Jurkat, Clone E6-1 (cell line): Measurements from ENCODE around the gene PAPPA2.

Experiments used
- DNase-seq: peaks from one replicate; pipeline ENCODE4 v3.0.0-alpha.2; 2011; ENCODE audit warnings: low read depth, low spot score
- H3K4me3 ChIP-seq: 2 replicates; pipeline ENCODE4 v1.5.1; 2011; ENCODE audit warnings: mild to moderate bottlenecking, low read length, control low read depth, moderate library complexity

Gene PAPPA2

DNA sequence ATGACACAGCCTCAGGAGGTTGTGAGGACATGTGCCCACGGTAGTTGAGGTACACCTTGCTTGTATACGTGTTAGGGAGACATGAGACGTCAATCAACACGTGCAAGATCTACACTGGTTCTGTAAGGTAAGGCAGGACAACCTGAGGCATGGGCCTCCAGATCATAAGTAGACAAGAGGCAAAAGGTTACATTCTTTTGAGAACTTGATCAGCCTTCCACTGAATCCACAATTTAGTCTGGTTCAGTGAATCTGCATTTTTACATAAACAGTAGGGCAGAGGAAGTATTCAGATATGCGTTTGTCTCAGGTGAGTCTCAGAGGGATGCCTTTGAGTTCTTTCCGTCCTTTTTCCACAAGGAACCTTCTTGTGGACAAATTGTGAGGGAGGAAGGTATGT, 352.6 kb downstream of the PAPPA2 start:
- H3K4me3 ChIP-seq = no peak overlapping the region
- no peak for DNase-seq

DNA sequence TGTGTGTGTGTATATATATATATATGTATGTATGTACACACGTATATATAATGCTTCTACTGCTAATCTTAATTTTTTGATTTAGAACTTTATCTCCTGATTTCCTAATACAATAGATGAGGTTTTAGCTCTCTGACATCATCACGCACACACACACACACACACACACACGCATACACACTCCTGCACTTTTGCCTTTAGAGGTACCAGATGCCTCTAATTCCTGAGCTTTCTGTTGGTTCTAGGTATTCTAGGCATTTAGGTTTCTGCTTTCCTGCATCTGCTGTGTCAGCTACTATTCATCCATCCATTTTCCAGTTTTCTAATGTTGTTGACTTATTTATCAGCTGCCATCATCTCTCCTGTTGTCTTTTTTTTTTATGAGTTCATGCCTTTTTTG, 353.3 kb downstream of the PAPPA2 start:
- DNase-seq = no peak

DNA sequence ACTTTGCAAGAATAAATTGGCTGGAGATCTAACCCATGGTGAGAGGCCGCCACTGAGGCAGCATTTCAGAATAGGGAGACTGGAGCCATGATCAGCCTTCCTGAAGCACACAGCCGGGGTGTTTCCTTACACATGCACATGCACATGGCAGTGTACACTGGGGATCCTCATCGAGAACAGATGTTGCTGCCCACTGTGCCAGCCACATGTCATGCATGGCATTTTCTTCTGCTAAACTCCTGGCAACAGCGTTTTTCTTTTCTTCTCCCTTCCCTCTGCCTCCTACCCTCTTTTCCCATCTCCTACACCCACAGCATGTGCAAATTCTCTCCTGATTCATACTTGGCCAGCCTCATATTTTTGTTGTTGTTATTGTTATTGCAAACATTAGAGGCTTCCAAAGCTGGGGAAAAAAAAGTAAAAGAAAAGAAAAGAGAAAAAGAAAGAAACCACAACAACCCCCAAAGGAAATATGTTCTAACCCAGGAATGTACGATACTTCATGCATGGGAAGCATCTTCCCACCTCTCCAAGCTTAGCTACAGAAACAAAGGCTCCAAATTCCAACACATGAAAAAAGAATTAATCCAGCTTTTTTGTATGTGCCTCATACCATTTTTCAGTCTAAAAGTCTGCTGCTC, 357.5 kb downstream of the PAPPA2 start:
- no peak overlapping the region for H3K4me3 ChIP-seq
- no peak for DNase-seq

More for the DNA sequence above, 353.3 kb downstream of the PAPPA2 start:
- no peak overlapping the region for H3K4me3 ChIP-seq

- H3K4me3 ChIP-seq = no peak overlapping the region
- no peak for DNase-seq
Measured at GRCh38 chr1:176826265-176826664, 363.3 kb downstream of the PAPPA2 start.

GRCh38 chr1:176829261-176829660, 366.3 kb downstream of the PAPPA2 start:
- no peak overlapping the region for H3K4me3 ChIP-seq
- DNase-seq = no peak

GRCh38 chr1:176831150-176831549, 368.2 kb downstream of the PAPPA2 start:
- H3K4me3 ChIP-seq = no peak overlapping the region
- no peak for DNase-seq

DNA sequence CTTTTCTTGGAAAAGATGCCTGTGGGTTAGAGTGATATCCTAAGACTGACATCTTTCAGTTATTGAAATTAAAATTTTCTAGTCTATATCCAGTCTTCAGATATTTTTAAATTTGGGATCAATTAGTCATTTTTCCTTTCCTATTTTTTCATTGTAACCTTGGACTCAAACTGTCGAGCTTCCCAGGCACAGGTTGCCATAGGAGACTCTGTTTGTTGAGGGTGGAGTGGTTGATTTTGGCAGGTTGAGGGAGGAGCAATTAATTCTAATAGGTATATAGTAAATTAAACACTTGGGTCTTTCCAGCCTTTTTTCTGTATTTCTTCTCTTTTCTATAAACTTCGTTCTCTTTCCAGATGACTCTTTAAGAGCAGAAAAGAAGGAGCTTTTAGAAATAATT, 374.7 kb downstream of the PAPPA2 start:
- H3K4me3 ChIP-seq = no peak overlapping the region
- no peak for DNase-seq

DNA sequence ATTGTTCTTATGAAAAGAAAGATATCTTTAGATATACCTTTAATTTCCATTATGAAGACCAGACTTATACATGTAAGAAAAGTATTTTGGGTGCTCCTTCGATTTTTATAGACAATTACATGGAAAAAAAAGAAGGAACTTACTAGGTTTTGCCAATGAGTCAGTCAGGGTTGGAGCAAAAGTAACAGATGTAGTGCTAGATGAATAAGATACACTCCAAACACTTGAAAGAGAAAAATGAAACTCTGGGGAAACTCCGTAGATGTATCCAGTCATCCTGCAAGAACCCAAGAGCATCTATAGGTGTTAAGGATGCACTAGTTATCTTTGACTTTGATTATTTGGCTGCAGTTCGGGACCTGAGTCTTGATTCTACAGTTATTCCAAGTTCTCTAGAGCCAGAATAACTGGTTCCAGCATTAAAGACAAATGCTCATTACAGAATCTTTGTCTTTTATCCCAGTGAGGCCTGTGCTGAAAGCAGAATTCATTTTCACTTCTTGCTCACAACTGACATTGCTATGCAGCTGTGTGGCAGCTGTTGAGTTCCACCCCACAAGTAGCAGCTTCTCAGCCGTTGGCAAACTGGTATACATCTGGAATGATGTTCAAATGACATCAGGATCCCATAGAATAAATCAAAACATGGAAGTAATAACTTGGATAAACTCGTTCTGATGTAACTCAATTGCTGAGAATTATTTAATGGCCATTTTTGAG, 375.5 kb downstream of the PAPPA2 start:
- DNase-seq = no peak
- no peak overlapping the region for H3K4me3 ChIP-seq

- H3K4me3 ChIP-seq = no peak overlapping the region
- no peak for DNase-seq
Measured at GRCh38 chr1:176839216-176839615, 376.2 kb downstream of the PAPPA2 start.

DNA sequence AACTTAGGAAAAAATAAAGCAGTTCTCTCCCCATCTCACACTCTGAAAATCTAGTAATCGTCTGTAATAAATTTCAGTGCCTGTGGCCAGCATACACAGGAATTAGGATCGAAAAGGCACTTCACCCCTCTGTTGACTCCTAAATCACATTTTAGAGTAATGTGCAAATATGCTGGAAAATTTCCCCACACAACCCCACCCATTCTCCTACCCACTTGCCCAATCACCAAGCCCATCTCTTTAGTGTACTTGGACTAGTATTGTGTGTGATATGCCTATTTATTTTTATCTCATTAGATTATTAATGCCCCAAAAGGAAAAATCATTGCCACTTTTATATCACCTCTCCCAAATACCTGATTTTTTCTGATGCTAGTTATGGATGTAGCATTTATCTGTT, 378.3 kb downstream of the PAPPA2 start:
- no peak for DNase-seq
- H3K4me3 ChIP-seq = no peak overlapping the region

- DNase-seq = peak; percentile 18
Measured at GRCh38 chr1:176843352-176844297, 380.6 kb downstream of the PAPPA2 start.

DNA sequence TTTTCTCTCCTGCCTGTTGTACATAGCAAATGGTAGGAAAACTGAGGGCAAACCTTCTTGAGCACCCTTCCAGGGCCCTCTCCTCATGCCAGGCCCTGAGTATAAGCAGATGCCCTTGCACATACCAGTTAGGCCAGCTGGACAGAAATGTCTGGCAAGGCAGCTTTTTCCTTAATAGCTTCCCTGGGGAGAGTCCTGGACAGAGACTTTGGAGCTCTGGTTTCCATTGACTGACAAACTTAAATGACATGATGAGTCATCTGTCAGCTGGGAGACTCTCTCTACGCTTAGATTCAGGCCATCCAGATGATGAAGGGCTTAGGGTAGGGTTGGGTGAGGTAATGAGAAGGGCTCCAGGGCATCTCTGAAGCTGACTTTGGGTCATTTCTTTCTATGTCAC, 384.1 kb downstream of the PAPPA2 start:
- DNase-seq = no peak
- no peak overlapping the region for H3K4me3 ChIP-seq

More at GRCh38 chr1:176843352-176844297, 380.6 kb downstream of the PAPPA2 start:
- no peak overlapping the region for H3K4me3 ChIP-seq

GRCh38 chr1:176849281-176849680, 386.3 kb downstream of the PAPPA2 start:
- no peak for DNase-seq
- H3K4me3 ChIP-seq = no peak overlapping the region

DNA sequence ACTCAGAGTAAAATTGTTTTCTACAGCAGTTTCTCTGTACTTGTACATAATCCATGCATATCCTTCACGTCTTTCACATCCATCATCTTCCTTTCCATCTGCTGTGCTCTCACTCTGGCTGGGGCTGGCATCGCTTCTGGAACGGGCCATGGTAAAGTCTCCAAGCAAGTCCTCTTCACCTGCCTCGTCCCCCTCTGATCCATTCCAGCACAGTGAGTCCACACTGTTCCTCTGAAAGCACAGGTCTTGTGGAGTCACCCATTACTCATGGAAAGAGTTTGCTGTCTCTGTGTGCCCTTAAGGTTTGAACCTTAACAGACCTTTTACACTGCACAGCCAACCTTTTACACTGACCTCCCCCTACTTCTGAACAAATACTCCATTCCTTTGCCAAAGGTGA, 387.9 kb downstream of the PAPPA2 start:
- no peak for DNase-seq
- H3K4me3 ChIP-seq = no peak overlapping the region

DNA sequence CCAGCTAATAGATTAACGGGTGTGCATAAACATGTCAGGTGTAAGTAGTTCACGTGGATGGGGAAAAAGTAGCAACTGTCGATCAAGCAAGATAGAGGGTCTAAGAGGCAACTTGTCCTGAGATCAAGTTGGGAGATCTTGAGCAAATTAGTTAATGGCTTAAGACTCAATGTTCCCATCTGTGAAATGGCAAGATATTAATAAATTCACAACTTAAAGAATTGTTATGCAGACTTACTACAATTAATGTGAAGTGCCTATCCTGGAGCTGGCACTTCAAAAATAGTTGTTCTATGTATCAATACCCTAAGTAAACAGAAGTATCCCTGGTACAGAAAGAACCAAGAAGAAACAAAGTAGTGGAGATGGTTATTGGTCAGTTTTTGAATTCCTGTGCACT, 389.1 kb downstream of the PAPPA2 start:
- no peak for DNase-seq
- no peak overlapping the region for H3K4me3 ChIP-seq

- DNase-seq = no peak
- H3K4me3 ChIP-seq = no peak overlapping the region
Measured at GRCh38 chr1:176853503-176853902, 390.5 kb downstream of the PAPPA2 start.

- no peak overlapping the region for H3K4me3 ChIP-seq
- no peak for DNase-seq
Measured at GRCh38 chr1:176854121-176854520, 391.1 kb downstream of the PAPPA2 start.

DNA sequence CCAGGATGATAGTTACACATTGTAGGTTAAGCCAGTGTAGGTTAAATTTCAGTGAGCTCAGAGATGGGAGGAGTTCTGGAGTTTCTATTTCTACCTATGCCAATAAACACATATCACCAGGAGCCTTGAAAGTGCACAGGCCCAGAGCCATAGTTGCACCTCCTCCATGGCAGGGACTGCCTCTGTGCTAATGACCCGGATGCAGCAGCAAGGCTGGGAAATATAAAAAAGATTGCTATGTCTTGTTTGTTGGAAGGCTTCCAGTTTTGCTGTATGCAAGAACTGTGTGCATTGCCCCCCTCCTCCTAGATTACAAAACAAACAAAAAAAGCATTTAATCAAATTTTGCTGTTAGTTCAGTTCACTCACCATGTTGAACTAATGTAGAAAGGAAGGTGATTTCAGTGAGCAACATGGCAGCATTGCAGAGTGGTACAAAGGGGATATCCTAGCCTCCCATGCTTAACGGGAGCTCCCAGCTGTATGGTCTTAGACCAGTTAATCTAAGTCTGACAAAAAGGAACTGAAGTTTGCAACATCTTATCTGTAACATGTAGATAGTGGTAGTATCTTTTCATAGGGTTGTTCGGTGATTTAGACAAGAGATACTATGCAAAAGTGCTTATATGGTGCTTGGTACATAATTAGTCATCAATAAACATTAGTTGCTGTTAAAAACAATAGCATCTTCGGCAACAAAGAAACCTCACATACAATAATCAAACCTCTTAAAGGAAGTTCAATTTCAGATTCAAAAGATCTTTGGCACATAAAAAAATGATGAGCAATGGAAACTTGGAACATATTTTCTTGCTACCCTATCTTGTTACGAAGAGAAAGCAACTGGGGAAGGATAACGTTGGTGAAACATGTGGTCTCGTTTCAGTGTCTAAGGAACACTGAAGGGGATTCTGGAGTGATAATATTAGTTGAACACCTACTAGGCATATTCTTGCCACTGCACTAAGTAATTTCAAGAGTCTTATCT, 392.1 kb downstream of the PAPPA2 start:
- H3K4me3 ChIP-seq = no peak overlapping the region
- no peak for DNase-seq

GRCh38 chr1:176857632-176858031, 394.7 kb downstream of the PAPPA2 start:
- no peak overlapping the region for H3K4me3 ChIP-seq
- DNase-seq = no peak
